ENCODE results near the gene MINDY1.

Gene MINDY1

GRCh38 chr1:150985179-150985825, 21.4 kb downstream of the MINDY1 start:
- DNase-seq (ENCODE audit: low read depth) = no peak

- DNase-seq (ENCODE audit: low read depth) = no peak
Measured at GRCh38 chr1:150981805-150982712, 24.6 kb downstream of the MINDY1 start, which contains the start of gene ANXA9. Gene ANXA9 (plus strand): TSS chr1:150982292. CDS start chr1:150983106, 814 bp downstream.

- no peak for DNase-seq (ENCODE audit: low read depth)
Measured at GRCh38 chr1:150981177-150981804, 25.4 kb downstream of the MINDY1 start.

GRCh38 chr1:150979092-150980056, 27.3 kb downstream of the MINDY1 start:
- peak; percentile 89 for DNase-seq (ENCODE audit: low read depth)

- DNase-seq (ENCODE audit: low read depth) = peak; percentile 49
Measured at GRCh38 chr1:150976879-150977694, 29.6 kb downstream of the MINDY1 start.

GRCh38 chr1:150976401-150976821, 30.3 kb downstream of the MINDY1 start:
- no peak for DNase-seq (ENCODE audit: low read depth)

- DNase-seq (ENCODE audit: low read depth) = peak; percentile 54
Measured at GRCh38 chr1:150974580-150975478, 31.9 kb downstream of the MINDY1 start, which contains the start of gene CERS2. Gene CERS2 (minus strand): TSS chr1:150974835. CDS start chr1:150969090, 5,745 bp downstream.

GRCh38 chr1:150973836-150974579, 32.7 kb downstream of the MINDY1 start:
- DNase-seq (ENCODE audit: low read depth) = peak; percentile 17

GRCh38 chr1:150973258-150973835, 33.4 kb downstream of the MINDY1 start:
- DNase-seq (ENCODE audit: low read depth) = no peak

- no peak for DNase-seq (ENCODE audit: low read depth)
Measured at GRCh38 chr1:150972417-150972940, 34.2 kb downstream of the MINDY1 start.

GRCh38 chr1:150971583-150972416, 34.9 kb downstream of the MINDY1 start:
- DNase-seq (ENCODE audit: low read depth) = no peak

GRCh38 chr1:150970808-150971582, 35.7 kb downstream of the MINDY1 start:
- DNase-seq (ENCODE audit: low read depth) = no peak

- no peak for DNase-seq (ENCODE audit: low read depth)
Measured at GRCh38 chr1:150969626-150970025, 37.1 kb downstream of the MINDY1 start.

- DNase-seq (ENCODE audit: low read depth) = no peak
Measured at GRCh38 chr1:150968491-150968890, 38.2 kb downstream of the MINDY1 start.

GRCh38 chr1:150967936-150968335, 38.8 kb downstream of the MINDY1 start:
- DNase-seq (ENCODE audit: low read depth) = no peak

GRCh38 chr1:150966011-150966410, 40.7 kb downstream of the MINDY1 start:
- no peak for DNase-seq (ENCODE audit: low read depth)
